GM18507 (cell line): ENCODE measurements around the gene KSR1.

Source experiments
- DNase-seq: peaks from one replicate; pipeline ENCODE4 v3.0.0; 2011; ENCODE audit warnings: low read depth; ENCODE audit not compliant: insufficient read length; ENCODE audit errors: extremely low spot score
- FAIRE-seq: peaks from 2 replicates; lab custom pipeline; 2011; peaks lifted over from hg19 to GRCh38; lab: Jason Lieb, UNC

The KSR1 gene

DNA sequence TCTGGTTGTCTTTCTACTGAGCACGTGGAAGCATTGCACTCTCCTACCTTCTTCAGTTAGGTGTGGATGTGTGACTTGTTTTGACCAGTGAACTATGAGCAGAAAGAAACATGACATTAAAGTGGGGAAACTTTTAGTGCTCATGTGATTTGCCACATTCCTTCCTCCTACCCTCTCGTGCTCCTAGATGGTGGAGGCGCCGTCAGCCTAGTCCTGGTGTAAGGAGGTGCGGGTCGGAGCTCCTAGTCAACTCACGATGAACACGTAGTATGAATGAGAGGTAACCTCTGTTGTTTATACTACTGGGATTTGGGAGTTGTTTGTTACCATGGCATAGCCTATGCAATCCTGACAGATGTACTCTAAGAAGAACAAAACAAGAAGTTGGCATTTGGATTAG, 47.4 kb downstream of the KSR1 start:
- DNase-seq = no peak
- no peak for FAIRE-seq

DNA sequence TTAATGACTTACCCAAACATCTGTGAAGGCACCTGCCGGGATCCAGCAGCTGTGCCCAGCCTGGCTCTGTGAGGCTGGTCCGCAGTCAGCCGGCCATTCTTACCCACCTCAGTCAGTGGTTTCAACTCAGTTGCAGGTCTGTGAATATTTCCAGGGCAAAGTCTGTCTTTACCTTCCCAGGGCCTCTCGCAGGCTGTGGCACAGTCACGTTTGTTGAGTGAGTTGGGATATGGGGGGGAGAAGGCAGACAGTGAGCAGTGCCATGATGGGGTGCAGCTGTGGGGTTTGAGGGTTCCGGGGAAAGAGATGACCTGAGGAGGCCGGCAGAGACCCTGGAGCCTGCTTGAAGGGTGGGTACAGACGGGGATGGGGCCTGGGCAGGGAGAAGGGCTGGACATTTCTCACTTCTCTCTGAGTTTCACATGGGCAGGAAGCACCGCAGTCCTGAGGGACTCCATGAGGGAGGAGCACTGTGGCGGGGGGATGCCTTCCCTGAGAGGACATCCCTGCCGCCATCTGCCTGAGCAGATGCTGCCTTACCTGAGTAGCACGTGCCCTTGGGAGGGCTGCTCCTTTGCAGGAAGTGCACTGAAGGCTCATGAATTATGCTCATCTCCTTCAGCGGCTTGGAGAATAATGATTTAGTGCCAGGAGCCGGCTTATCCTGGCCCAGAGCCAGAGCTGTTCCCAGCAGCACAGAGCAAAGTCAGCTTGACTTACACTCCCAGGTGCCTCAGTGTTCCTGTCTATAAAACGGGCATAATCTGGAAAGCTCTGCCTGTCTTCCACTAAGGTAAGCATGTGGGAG, 48.1 kb downstream of the KSR1 start:
- DNase-seq (no peak), FAIRE-seq (no peak)

DNA sequence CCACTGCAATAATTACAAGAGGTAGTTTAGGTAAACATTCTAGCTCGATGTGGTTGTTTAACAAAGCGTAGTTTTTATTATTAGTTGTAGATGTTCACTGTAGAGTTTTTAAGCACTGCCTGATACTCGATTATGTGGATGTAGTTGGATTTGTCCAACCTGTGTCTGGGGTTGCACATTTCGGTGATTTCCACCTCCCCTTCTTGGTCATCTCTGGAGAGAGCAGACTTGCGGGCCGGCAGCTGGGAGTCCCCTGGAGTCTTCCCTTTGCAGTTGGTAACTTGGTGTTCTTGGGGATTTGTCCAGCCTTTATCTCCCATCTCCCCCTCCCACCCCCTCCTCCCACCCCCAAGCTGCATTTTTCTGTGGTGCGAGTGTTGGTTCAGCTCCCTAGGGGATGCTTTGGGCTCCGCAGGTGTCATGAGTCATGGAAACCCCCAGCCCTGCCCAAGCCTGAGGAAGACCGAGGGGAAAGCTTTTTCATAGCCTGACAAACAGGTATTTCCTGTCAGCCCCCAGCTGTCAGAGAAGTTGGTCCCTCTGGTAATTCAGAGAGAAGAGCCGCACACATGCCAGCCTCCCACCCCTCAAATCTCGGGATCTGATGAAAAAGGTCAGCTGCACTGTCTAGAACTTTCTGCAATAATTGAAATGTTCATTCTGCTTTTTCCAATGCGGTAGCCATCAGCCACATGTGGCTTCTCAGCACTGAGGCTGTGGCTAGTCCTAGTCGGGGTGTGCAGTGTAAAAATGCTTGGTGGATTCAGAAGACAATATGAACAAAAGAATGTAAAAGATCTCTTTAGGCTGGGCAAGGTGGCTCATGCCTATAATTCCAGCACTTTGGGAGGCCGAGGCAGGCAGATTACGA, 50.3 kb downstream of the KSR1 start:
- peak; percentile 92 for FAIRE-seq
- DNase-seq = no peak

DNA sequence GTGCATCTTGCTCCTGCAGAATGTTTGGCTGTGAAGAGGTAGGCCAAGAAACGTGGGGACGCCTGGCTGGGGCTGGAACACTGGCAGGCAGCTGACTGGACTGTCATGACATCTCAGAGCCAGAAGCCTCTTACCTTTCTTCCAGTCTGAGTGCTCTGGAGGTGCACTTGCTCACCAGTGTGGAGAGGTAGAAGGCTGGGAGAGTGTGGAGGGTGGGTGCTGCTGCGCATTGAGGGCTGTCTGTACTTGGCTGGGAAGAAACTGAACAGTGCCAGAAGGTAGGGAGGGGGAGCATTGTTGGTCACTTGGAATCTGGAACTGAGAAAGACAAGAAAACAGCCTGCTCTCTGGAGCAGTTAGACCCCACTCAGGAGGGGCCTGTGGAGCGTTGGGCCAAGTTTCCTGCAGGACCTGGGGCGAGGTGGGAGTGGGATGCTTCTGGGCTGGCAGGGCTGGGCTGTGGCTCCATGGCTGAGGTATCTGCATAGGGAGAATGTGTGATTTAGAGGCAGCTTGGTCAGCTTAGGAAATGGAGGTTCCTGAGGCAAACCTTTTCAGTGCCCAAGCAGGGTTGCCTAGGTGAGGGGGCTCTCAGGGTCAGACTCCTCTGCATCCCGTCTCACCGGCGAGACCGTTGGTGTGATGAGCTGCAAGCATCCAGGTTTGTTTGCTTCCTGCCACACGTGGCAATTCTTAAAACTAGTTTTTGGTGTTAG, 55.1 kb downstream of the KSR1 start:
- DNase-seq (no peak), FAIRE-seq (no peak)

DNA sequence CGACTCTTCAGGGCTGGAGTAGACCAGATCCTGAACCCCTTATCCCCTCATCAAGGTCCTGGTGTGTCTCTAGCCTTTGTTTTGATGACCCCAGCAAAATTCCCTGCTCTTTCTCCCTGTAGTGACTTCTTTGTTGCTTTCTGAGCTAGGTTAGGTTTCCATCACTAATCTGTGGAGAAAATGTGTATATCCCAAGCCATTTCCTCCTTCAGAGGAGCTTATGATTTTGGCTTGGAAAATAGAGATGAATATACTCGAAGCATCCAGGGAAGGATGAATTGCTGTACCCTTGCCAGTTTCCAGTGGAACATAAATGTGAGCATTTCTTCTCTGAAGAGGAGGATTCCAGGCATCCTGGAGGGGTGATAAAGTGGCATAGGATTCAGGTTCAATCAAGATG, 55.8 kb downstream of the KSR1 start:
- FAIRE-seq (no peak), DNase-seq (no peak)

DNA sequence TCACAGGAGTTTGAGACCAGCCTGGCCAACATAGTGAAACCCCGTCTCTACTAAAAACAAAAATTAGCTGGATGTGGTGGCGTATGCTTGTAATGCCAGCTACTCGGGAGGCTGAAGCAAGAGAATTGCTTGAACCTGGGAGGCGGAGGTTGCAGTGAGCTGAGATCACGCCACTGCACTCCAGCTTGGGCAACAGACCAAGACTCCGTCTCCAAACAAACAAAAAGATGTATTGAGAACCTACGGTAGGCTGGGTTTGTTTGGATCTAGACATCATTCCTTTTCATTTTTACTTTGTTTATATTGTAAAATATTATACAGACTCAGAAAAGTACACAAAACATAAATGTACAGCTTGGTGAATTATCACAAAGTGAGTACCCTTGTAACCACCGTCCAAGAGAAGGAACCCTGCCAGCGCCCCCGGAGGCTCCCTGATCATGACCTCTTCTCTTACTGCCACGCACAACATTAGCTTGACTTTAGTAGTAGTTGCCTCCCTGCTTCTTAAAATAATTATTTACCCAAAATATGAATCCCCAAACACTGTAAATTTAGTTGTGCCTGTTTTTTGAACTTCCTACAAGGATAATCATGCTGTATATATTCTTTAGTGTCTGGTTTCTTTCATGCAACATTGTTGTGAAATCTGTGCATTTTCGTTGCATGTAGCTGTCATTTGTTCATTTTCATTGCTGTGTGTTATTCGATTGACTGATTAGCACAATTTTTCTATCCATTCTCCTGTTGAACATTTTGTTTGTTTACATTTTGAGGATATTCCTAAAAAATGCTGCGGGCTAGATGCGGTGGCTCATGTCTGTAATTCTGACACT, 56.5 kb downstream of the KSR1 start:
- FAIRE-seq (no peak), DNase-seq (no peak)

DNA sequence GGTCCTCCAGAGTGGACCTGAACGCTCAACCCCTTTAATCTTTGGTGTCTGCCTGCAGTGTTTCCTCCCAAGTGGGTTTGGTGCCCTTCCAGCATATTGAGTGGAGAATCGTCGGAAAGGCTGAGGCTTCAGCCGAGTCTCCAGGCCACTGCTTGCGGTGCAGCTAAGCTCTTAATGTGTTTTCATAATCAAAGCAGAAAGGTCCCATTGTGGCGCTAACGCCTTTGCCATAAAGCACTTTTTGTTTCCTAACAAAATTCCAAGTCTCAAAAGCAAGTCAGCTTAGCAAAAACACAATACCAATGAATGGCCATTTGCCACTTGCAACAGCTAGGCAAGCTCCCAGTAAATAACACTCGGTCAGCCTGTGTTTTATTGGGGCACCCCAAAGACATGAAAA, 57.6 kb downstream of the KSR1 start:
- FAIRE-seq = no peak
- DNase-seq = no peak

DNA sequence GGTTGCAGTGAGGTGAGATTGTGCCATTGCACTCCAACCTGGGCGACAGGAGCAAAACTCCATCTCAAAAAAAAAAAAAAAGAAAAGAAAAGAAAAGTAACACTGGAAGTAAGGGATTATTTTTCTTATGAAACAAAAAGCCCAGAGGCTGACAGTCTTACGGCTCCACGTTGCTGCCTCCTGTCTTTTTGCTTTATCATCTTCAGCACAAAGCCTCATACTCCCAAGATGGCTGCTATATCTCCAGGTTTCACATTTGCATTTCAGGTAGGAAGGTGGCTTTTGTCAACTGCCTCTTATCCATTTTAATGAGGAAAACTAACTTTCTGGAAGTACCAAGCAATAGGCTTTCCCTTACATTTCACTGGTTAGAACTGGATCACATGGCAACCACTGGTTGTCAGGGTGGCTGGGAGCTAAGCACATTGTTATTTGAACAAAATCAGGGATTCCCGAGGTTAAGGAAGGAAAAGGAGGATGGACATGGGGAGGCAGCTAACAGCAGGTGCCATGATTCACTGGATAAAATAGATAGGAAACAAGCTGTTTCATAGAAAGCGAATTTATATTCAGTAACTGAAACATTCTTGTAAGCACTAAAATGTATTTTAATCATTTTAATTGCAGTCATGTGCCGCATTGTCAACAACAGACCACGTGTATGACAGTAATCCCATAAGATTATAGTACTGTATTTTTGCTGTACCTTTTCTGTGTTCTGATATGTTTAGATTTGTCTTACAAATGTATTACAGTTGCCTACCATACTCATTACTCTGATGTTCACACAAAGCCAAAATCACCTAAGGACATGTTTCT, 58.6 kb downstream of the KSR1 start:
- FAIRE-seq (no peak), DNase-seq (no peak)

DNA sequence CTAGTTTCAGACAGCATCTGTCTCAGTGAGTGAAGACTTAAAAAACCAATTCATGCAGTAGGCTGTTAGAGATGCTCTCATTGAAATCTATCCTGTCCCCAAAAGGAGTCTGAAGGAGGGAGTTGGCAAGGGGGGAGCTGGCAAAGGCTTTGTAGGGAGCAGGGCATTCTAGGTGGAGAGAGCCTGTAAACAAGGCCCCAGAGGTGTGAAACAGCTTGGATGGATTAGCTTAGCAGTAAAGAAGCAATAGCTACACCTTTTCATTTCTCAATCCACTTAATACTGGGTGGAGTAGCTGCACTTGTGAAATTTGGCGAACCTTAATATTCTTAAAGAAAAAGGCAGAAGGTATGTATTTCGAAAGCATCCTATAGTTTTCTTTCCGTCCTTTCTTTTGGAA, 61.8 kb downstream of the KSR1 start:
- DNase-seq = no peak
- peak; percentile 5 for FAIRE-seq

DNA sequence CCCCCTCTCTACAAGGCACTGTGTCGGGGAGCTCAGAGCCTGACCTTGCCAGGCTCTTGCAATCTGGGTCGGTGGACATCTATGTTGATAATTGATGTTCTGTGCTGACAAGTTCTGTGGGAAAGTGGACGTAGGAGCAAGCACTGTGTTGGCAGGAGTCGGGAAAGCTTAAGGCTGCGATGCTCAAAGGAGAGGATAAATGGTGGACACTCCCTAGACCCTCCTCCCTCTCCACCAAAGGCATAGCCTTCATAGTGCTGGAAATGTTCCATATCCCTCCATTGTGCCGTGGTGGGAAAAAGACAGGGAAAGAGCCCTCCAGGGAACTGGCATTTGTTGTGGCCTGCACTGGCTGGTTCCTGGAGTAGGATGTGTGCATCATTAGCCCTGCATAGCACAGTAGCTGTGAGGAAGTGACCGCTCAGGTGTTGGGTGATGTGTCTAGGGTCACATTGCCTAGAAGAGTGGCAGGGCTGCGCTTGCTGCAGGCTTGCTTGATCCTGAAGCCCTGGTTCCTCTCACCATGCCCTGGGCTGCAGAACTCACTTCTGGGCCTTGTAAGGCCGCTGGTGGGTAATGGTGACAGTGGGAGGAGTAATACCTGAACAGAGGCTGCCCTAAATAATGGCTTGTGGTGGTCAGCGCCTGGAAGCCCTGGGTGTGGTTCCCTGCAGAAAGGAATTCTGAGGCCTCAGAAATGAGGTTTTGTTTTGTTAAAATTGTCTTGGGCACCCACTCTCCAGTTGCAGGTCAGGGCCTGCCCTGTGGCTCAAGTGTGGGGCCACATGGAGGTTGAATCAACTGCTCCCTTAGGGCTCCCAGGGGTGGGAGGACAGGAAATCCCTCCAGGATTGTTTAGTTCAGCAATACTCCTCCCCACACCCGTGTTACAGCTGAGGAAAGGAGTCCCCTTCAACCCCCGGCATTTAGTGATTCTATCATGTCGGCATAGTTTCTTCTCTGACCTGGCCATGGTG, 62.6 kb downstream of the KSR1 start:
- no peak for FAIRE-seq
- DNase-seq = no peak

DNA sequence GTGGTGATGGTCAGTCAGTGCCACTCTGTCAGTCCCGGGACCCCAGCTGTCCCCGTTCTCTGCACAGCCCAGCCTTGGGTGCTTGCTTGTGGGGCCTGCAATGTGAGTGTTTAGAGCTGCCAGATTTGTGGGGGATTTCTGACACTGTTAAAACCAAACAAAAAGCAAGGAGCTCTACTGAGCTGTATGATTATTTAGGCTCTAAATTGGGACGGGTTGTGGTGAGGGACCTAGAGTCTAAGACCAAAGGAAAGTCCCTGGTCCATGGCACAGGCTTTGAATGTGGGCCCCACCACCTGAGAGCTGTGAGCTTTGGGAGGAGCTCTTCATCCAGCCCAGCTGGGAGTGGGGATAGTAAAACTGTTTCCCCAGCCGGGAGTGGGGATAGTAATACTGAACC, 63.3 kb downstream of the KSR1 start:
- FAIRE-seq = peak; percentile 58
- DNase-seq = no peak

DNA sequence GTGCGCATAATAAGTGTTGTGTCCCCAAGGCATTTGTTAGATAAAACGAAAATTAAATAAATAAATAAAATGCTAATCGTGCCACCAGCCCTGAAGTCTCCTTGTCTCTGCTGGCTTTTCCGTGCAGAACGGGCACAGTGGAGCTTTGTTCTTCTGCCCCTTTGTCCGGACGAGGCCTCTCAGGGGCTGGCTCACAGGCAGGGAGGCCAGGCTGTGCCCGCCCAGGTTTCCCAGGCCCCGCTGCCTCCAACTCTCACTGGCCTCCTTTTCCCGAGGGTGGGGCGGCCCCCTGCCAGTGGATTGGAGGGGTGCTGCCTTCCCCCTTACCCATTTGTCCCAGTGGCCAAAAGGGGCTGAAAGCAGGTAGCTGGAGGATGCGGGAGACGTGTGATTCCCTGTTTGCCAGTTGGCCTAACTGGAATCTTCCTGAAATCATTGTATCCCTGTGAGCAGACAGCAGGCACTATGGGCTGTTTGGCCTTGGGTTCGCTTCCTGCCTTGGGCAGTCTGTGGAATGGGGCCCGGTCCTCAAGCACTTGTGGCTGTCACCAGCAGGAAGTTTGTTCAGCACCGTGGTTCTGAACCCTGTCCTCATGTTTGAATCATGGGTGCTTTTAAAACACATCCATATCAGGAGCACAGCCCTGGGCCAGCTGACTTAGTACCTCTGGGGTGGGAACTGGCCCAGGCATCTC, 64.4 kb downstream of the KSR1 start:
- FAIRE-seq (no peak), DNase-seq (no peak)

DNA sequence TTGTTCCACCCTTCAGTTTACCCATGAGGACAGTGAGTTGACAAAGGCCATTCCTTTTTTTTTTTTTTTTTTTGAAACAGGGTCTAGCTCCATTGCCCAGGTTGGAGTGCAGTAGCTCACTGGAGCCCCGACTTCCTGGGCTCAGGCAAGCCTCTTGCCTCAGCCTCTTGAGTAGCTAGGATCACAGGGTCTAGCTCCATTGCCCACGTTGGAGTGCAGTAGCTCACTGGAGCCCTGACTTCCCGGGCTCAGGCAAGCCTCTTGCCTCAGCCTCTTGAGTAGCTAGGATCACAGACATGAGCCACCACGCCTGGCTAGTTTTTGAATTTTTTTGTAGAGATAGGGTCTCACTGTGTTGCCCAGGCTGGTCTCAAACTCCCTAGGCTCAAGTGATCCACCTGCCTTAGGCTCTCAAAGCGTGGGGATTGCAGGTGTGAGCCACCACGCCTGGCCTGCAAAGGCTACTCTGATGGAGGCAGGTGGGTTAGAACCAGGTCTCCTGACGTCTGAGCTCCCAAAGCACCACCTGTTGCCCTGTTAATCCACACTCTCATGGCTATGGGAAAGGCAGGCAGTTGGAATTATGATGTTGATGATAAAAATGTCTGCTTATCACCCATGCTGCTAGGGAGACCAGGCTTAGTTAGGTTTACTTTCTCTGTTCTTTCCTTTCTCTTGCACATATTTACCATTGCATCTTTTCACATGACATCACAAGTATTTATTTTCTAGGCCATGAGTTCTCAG, 65.2 kb downstream of the KSR1 start:
- no peak for DNase-seq
- FAIRE-seq = no peak

DNA sequence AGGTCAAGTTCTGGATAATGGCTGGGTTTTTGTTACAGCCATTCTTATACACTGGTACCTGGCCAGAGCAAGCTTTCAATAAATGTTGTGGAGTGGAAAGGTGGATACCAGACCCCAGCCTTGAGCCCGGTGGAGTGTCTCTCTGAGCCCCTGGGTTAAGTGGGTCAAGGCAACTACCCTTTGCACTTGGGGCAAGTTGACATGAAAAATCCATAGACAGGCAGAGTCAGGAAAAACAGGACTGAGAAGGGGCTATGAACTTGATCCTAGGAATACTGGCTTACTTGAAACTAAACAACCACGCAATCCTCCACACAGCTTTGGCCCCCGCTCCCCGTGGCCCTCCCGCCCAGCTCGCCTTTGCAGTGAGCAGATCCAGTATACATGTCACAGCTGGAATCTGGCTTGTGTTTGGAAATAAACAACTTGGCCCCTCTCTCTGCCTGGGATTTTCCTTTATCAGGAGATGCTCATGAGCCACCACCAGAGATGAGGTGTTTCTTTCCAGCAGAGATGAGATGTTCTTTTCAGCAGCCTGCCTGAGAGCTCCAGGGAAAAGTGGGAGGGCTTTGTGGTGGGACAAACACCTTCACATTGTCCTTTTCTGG, 65.9 kb downstream of the KSR1 start:
- DNase-seq (no peak), FAIRE-seq (no peak)

DNA sequence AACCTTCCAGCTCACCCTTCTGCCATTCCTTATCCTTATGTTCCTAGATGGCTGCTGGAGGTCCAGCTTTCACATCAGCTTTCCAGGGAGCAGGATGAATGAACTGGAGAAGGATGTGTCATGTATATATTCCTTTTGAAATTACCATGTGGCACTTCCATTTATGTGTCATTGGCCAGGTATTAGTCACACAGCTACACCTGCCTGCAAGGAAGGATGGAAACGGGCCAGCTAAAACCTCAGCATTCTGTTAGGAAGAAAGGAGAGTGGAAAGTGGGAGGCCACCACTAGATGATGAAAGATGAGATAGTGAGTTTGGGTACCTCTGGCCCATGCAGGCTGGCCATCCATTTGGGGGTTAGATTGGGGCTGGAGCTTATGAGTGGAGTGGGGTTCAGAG, 67.5 kb downstream of the KSR1 start:
- no peak for DNase-seq
- no peak for FAIRE-seq

DNA sequence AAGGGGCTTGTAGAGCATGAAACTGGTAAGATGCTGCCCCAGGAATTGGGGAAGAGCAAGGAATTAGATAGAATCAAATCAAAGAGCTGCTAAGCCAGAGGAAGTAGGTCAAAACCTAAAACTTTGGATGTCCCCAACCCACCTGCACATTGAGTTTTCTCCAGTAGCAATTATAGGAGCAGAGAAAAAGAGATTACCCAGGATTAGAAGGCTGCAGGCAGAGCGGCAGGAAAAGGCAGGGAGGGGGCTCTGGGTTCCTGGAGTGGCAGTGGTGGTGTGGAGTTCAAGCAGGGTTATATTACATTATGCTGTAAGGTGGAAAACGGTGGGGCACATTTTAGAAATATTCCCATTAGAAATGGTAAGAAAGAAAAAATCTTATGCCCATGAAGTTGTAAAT, 68.3 kb downstream of the KSR1 start:
- FAIRE-seq = no peak

More for the DNA sequence above, 68.3 kb downstream of the KSR1 start:
- no peak for DNase-seq
